Superior temporal gyrus (tissue), 1 donor: ENCODE results near the gene ZDHHC23.

Experiments
- DNase-seq: peaks from one replicate; pipeline ENCODE4 v3.0.0-alpha.2; 2016; ENCODE audit errors: extremely low spot score

Gene ZDHHC23

DNA sequence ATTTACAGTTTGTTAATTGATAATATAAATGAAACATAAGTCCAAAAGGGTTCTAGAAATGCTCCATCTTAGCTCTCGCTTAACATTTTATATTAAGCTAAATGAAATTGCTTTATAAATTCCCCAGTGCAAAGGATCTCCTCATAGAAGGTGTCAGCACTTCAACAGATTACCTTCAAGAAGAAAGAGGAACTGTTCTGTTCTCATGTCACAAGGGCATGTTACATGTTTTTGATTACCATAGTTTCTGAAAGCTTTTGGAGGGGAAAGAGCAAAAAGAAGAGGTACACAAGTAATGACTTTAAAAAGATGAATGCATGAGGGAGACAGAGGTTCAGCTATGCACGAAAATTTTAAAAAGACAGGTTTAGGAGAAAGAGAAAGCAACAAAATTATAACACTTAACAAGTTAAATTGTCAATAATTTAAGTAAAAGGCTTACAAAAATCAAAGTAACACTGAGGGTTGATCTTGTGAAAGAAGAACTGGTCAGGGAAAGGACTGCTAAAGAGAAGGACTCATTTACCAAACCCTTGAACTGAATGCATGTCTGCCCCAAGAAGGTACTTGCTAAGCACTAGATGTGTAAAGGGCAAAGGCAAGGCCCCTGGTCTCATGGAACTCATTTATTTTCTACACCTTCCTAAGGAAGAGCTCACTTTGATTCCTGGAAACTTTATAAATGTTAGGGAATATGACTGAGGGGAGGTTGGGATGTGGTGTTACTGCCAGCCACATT lies 63.4 kb downstream of the ZDHHC23 start:
- no peak for DNase-seq
